ENCODE data around the gene LRP8.

GRCh38 chr1:53203466-53203865, 124.4 kb downstream of the LRP8 start:
- TF ChIP-seq, protein P1, sequence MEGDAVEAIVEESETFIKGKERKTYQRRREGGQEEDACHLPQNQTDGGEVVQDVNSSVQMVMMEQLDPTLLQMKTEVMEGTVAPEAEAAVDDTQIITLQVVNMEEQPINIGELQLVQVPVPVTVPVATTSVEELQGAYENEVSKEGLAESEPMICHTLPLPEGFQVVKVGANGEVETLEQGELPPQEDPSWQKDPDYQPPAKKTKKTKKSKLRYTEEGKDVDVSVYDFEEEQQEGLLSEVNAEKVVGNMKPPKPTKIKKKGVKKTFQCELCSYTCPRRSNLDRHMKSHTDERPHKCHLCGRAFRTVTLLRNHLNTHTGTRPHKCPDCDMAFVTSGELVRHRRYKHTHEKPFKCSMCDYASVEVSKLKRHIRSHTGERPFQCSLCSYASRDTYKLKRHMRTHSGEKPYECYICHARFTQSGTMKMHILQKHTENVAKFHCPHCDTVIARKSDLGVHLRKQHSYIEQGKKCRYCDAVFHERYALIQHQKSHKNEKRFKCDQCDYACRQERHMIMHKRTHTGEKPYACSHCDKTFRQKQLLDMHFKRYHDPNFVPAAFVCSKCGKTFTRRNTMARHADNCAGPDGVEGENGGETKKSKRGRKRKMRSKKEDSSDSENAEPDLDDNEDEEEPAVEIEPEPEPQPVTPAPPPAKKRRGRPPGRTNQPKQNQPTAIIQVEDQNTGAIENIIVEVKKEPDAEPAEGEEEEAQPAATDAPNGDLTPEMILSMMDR (IDR thresholded peaks at IDR 0.05; ENCODE audit: low read depth, low read length, missing input control) = no peak
- TF ChIP-seq GABPA (IDR thresholded peaks at IDR 0.05 in 1 of 2, conservative IDR thresholded peaks at IDR 0.05 in 1 of 2) (no peak), MAX (IDR thresholded peaks at IDR 0.05) (no peak), RAD21 (IDR thresholded peaks at IDR 0.05) (no peak), JUND (IDR thresholded peaks at IDR 0.05) (no peak), SP1 (IDR thresholded peaks at IDR 0.05) (no peak), HNF4G (IDR thresholded peaks at IDR 0.05) (no peak), TAF1 (conservative IDR thresholded peaks at IDR 0.05) (no peak), EGR1 (IDR thresholded peaks at IDR 0.05; ENCODE audit: low read depth in 2 of 2) (no peak), FOXA1 (IDR thresholded peaks at IDR 0.05) (no peak), YY1 (IDR thresholded peaks at IDR 0.05) (no peak)
- TF ChIP-seq, protein P2, sequence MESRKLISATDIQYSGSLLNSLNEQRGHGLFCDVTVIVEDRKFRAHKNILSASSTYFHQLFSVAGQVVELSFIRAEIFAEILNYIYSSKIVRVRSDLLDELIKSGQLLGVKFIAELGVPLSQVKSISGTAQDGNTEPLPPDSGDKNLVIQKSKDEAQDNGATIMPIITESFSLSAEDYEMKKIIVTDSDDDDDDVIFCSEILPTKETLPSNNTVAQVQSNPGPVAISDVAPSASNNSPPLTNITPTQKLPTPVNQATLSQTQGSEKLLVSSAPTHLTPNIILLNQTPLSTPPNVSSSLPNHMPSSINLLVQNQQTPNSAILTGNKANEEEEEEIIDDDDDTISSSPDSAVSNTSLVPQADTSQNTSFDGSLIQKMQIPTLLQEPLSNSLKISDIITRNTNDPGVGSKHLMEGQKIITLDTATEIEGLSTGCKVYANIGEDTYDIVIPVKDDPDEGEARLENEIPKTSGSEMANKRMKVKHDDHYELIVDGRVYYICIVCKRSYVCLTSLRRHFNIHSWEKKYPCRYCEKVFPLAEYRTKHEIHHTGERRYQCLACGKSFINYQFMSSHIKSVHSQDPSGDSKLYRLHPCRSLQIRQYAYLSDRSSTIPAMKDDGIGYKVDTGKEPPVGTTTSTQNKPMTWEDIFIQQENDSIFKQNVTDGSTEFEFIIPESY (IDR thresholded peaks at IDR 0.05) = no peak
- TF ChIP-seq, protein P3, sequence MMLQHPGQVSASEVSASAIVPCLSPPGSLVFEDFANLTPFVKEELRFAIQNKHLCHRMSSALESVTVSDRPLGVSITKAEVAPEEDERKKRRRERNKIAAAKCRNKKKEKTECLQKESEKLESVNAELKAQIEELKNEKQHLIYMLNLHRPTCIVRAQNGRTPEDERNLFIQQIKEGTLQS (IDR thresholded peaks at IDR 0.05) = no peak
- TF ChIP-seq, protein P4, sequence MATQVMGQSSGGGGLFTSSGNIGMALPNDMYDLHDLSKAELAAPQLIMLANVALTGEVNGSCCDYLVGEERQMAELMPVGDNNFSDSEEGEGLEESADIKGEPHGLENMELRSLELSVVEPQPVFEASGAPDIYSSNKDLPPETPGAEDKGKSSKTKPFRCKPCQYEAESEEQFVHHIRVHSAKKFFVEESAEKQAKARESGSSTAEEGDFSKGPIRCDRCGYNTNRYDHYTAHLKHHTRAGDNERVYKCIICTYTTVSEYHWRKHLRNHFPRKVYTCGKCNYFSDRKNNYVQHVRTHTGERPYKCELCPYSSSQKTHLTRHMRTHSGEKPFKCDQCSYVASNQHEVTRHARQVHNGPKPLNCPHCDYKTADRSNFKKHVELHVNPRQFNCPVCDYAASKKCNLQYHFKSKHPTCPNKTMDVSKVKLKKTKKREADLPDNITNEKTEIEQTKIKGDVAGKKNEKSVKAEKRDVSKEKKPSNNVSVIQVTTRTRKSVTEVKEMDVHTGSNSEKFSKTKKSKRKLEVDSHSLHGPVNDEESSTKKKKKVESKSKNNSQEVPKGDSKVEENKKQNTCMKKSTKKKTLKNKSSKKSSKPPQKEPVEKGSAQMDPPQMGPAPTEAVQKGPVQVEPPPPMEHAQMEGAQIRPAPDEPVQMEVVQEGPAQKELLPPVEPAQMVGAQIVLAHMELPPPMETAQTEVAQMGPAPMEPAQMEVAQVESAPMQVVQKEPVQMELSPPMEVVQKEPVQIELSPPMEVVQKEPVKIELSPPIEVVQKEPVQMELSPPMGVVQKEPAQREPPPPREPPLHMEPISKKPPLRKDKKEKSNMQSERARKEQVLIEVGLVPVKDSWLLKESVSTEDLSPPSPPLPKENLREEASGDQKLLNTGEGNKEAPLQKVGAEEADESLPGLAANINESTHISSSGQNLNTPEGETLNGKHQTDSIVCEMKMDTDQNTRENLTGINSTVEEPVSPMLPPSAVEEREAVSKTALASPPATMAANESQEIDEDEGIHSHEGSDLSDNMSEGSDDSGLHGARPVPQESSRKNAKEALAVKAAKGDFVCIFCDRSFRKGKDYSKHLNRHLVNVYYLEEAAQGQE (IDR thresholded peaks at IDR 0.05) = no peak
